ENCODE data around the gene GJB3.

- TF ChIP-seq CTCF (IDR thresholded peaks at IDR 0.05) (no peak), BHLHE40 (IDR thresholded peaks at IDR 0.05; ENCODE audit: low read depth, low read length) (no peak)
Measured at GRCh38 chr1:34790985-34791384, 10.0 kb downstream of the GJB3 start.
